Osteoblast (primary cell): ENCODE measurements around the gene PLAA. TPM values are rescaled to one million over a fixed set of nuclear protein-coding genes. Genes with fewer than 3 reads are reported as not detected.

Experiments
- DNase-seq: peaks from one replicate; pipeline ENCODE4 v3.0.0; 2011; ENCODE audit warnings: low spot score, mixed read lengths; ENCODE audit not compliant: insufficient read length; ENCODE audit errors: missing footprints
- H2AFZ ChIP-seq: 2 replicates; pipeline ENCODE4 v1.6.0; 2011; ENCODE audit warnings: mild to moderate bottlenecking, low read length
- H3K27ac ChIP-seq: 2 replicates; pipeline ENCODE4 v1.5.1; 2011; ENCODE audit warnings: mild to moderate bottlenecking, low read depth, low read length, moderate library complexity
- H3K27me3 ChIP-seq: 2 replicates; pipeline ENCODE4 v1.6.0; 2012; ENCODE audit warnings: mild to moderate bottlenecking, control low read depth, inconsistent platforms, low read length, moderate library complexity; ENCODE audit not compliant: insufficient read depth
- H3K36me3 ChIP-seq: 2 replicates; pipeline ENCODE4 v1.5.1; 2011; ENCODE audit warnings: mild to moderate bottlenecking, low read length, control low read depth, moderate library complexity; ENCODE audit not compliant: insufficient read depth
- H3K4me1 ChIP-seq: 2 replicates; pipeline ENCODE4 v1.5.1; 2011; ENCODE audit warnings: mild to moderate bottlenecking, low read length, control low read depth, moderate library complexity; ENCODE audit not compliant: insufficient read depth
- H3K4me2 ChIP-seq: 2 replicates; pipeline ENCODE4 v1.6.0; 2011; ENCODE audit warnings: mild to moderate bottlenecking, low read length; ENCODE audit not compliant: insufficient read depth
- H3K4me3 ChIP-seq: fragments of 200-600 bp; sonication (generic); 3 replicates; pipeline ENCODE4 v1.5.1; 2012; ENCODE audit warnings: mild to moderate bottlenecking, low read length, inconsistent platforms; ENCODE audit not compliant: insufficient read depth
- H3K79me2 ChIP-seq: 2 replicates; pipeline ENCODE4 v1.6.0; 2012; ENCODE audit warnings: mild to moderate bottlenecking, low read length, control low read depth, inconsistent platforms; ENCODE audit not compliant: insufficient read depth
- H3K9me3 ChIP-seq: 2 replicates; pipeline ENCODE4 v1.5.1; 2011; ENCODE audit warnings: low read depth, low read length, control low read depth
- H4K20me1 ChIP-seq: 2 replicates; pipeline ENCODE4 v1.6.0; 2012; ENCODE audit warnings: mild to moderate bottlenecking, low read length, control low read depth; ENCODE audit not compliant: insufficient read depth
- total RNA-seq: library from RNA; depleted of rRNA; stranded (reverse); fragments of >200 nt; gene quantifications from 2 replicates; pipeline ENCODE4 v1.2.3, GENCODE V29; 2012
- TF ChIP-seq, protein P1 (sequence below): IDR thresholded peaks from 2 replicates; pipeline ENCODE4 v1.5.1; 2011; ENCODE audit warnings: mild to moderate bottlenecking, low read depth, low read length, moderate library complexity; ENCODE audit errors: extremely low read depth

Gene PLAA
- total RNA-seq, 1 donor: 42.3 TPM

DNA sequence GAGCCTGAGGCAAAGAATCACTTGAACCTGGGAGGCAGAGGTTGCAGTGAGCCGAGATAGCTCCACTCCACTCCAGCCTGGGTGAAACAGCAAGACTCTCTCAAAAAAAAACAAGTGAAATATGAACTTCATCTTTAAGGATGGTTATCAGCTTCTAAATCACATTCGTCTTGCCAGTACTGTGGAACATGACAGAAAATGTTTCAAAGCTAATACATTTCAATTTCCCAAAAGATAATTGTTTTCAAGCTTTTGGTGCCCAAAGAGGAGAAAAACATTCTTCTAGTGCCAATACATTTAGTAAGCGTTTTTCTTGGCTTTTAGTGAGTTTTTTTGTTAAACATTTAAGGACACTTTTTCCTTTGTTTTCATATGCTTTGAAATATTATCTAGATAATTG lies 4.8 kb upstream of the PLAA start:
- Histone ChIP-seq H3K79me2 (peaks cover 7% of the 10 kb centered on the region), H2AFZ (peak overlapping the region; percentile 17), H3K4me2 (no peak overlapping the region), H4K20me1 (no peaks in the 10 kb centered on the region), H3K4me3 (no peak overlapping the region), H3K27ac (no peak overlapping the region), H3K36me3 (no peaks in the 10 kb centered on the region), H3K9me3 (no peaks in the 10 kb centered on the region), H3K27me3 (no peaks in the 10 kb centered on the region), H3K4me1 (peaks cover 16% of the 10 kb centered on the region)
- TF ChIP-seq, protein P1, sequence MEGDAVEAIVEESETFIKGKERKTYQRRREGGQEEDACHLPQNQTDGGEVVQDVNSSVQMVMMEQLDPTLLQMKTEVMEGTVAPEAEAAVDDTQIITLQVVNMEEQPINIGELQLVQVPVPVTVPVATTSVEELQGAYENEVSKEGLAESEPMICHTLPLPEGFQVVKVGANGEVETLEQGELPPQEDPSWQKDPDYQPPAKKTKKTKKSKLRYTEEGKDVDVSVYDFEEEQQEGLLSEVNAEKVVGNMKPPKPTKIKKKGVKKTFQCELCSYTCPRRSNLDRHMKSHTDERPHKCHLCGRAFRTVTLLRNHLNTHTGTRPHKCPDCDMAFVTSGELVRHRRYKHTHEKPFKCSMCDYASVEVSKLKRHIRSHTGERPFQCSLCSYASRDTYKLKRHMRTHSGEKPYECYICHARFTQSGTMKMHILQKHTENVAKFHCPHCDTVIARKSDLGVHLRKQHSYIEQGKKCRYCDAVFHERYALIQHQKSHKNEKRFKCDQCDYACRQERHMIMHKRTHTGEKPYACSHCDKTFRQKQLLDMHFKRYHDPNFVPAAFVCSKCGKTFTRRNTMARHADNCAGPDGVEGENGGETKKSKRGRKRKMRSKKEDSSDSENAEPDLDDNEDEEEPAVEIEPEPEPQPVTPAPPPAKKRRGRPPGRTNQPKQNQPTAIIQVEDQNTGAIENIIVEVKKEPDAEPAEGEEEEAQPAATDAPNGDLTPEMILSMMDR: no peak
- DNase-seq: no peak

DNA sequence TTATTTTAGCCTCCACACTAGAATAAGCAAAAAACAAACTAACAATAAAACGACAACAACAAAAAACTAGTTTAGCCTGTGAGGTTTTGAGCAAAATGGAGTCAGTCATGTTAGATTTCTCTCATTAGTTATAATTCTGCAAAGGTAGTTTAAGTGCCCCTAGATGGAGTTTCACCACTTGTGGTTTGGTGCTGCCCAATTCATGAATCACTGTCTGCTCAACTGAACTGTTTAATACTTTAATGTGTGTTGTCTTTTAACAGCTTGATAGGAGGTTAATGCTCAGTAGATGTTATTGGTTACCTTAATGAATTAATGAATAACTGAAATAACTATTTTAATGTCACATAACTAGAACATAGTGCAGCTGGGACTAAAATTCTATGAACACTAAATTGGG lies 3.5 kb upstream of the PLAA start:
- no peak for DNase-seq
- TF ChIP-seq, protein P1: no peak

DNA sequence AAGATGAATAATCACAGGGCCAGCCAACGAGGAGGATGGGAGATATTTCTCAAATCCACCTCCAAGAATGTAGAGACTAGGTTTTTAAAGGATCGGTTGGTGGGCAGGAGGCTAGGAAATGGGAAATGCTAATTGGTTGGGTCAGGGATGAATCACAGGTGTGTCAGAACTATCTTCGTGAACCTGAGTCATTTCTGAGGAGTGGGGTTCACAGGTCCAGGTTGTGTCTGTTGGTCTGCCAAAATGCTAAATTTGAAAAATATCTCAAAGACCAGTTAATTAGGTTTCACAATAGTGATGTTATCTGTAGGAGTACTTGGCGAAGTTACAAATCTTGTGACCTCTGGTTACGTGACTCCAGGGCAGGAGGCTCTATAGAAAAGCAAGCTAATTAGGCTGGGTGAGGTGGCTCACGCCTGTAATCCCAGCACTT lies 2.6 kb upstream of the PLAA start:
- no peak overlapping the region for H3K4me2 ChIP-seq
- H3K79me2 ChIP-seq: peaks cover 25% of the 10 kb centered on the region
- no peaks in the 10 kb centered on the region for H3K36me3 ChIP-seq
- H4K20me1 ChIP-seq: peaks cover 5% of the 10 kb centered on the region
- TF ChIP-seq, protein P1: no peak
- H3K9me3 ChIP-seq: no peaks in the 10 kb centered on the region
- H3K4me3 ChIP-seq: no peak overlapping the region
- H3K27me3 ChIP-seq: no peaks in the 10 kb centered on the region
- DNase-seq: no peak
- no peak overlapping the region for H2AFZ ChIP-seq
- no peak overlapping the region for H3K27ac ChIP-seq
- H3K4me1 ChIP-seq: peaks cover 17% of the 10 kb centered on the region

More for the DNA sequence above, 3.5 kb upstream of the PLAA start:
- no peak overlapping the region for H2AFZ ChIP-seq
- peaks cover 2% of the 10 kb centered on the region for H4K20me1 ChIP-seq
- no peak overlapping the region for H3K4me2 ChIP-seq
- no peaks in the 10 kb centered on the region for H3K36me3 ChIP-seq
- no peak overlapping the region for H3K4me3 ChIP-seq
- H3K9me3 ChIP-seq: no peaks in the 10 kb centered on the region
- H3K79me2 ChIP-seq: peaks cover 16% of the 10 kb centered on the region
- no peak overlapping the region for H3K27ac ChIP-seq
- peaks cover 19% of the 10 kb centered on the region for H3K4me1 ChIP-seq
- H3K27me3 ChIP-seq: no peaks in the 10 kb centered on the region

DNA sequence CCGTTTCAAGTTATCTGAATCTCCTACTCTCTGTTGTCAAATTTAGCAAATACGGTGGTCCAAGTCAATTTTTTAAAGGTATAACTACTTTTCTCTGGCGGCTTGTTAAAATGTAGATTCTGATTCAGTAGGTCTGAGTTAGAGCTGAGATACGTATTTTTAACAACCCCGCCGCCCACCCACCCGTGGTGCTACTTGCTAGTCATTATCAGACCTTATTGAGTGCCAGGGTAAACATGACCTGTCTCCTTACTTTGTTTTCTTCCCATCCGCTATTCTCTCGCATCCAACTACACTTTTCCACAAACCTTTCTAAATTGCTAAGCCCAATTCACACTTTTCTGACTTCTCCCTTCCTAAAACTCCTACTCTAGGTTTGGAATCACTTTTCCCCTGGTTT lies 694 bp upstream of the PLAA start:
- H3K79me2 ChIP-seq: peaks cover 44% of the 10 kb centered on the region
- no peaks in the 10 kb centered on the region for H3K9me3 ChIP-seq
- TF ChIP-seq, protein P1: no peak
- no peak for DNase-seq
- no peaks in the 10 kb centered on the region for H3K27me3 ChIP-seq
- peaks cover 4% of the 10 kb centered on the region for H3K36me3 ChIP-seq
- H3K4me2 ChIP-seq: peak overlapping the region; percentile 76
- H2AFZ ChIP-seq: peak overlapping the region; percentile 96
- peak overlapping the region; percentile 95 for H3K4me3 ChIP-seq
- peak overlapping the region; percentile 99 for H3K27ac ChIP-seq
- H3K4me1 ChIP-seq: peaks cover 17% of the 10 kb centered on the region
- H4K20me1 ChIP-seq: peaks cover 15% of the 10 kb centered on the region
